Measurements from ENCODE around the gene MS4A5. TPM values are rescaled to one million over a fixed set of nuclear protein-coding genes. Genes with fewer than 3 reads are reported as not detected.

MS4A5 gene
- total RNA-seq: not detected in 2 replicates

DNA sequence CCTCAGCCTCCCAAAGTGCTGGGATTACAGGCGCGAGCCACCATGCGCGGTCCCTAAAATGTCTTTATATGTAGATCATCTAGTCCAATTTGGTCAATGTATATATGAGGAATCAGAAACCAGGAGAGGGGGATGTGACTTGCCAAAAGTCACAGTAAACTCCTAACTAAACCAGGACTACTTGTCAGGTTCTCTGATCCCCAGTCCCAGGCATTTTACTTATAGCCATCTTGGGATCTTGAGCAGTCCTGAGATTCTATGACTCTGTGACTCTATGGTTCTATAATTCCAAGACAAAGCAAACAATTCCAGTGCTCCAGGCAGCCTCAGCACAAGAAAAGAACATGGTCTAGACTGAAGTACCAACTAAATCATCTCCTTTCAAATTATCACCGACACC lies at the start of gene MS4A5:
Gene MS4A5, plus strand, starts transcription at position 301 of the 400 bp plus-strand sequence. CDS start 103 bp downstream, outside the sequence.

DNA sequence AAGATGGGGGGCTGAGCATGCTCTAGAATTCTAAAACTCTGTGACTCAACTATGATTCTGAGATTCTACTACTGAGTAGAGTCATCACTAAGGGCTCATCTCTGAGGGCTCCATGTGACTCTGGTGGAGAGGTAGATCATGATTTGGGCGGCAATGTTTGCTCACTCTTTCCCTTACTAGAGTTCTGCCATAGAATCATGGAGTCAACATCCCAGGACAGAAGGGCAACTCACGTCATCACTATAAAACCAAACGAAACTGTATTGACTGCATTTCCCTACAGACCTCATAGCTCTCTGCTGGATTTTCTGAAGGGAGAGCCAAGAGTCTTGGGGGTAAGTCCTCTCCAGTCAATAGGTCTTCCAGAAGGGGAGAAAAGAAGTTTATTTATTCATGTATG lies 33.0 kb upstream of the MS4A5 start, which contains the start of gene MS4A14:
Gene MS4A14, plus strand, starts transcription at position 78 of the 400 bp plus-strand sequence. Its CDS starts 120 bp downstream, at position 198.

GRCh38 chr11:60455531-60456042 lies 26.2 kb downstream of the MS4A5 start, which contains the start of gene MS4A1:
MS4A1 (plus strand) TSS chr11:60455847; CDS start chr11:60462375, 6,528 bp downstream.

GRCh38 chr11:60492488-60493009 lies 63.2 kb downstream of the MS4A5 start, which contains the start of gene MS4A12:
MS4A12 (plus strand) TSS chr11:60492778; CDS start chr11:60497319, 4,541 bp downstream.

Other genes with a start within 250 kb of the MS4A5 start
- 3.4 and 3.6 TPM in 2 replicates for gene MS4A6A, start 246.5 kb upstream of the MS4A5 start, total RNA-seq
- not detected in 2 replicates for gene MS4A4E, start 186.4 kb upstream of the MS4A5 start, total RNA-seq
- gene MS4A4A, start 148.9 kb upstream of the MS4A5 start, total RNA-seq: not detected in 2 replicates
- not detected in 2 replicates for gene MS4A6E, start 102.3 kb upstream of the MS4A5 start, total RNA-seq
- not detected in 2 replicates for gene MS4A7, start 51.0 kb upstream of the MS4A5 start, total RNA-seq
- gene MS4A14, start 33.1 kb upstream of the MS4A5 start, total RNA-seq: not detected in 2 replicates
- gene MS4A1, start 26.3 kb downstream of the MS4A5 start, total RNA-seq: not detected in 2 replicates
- not detected in 2 replicates for gene MS4A12, start 63.2 kb downstream of the MS4A5 start, total RNA-seq
- not detected in 2 replicates for gene MS4A13, start 85.8 kb downstream of the MS4A5 start, total RNA-seq

Data from vein endothelial cell (primary cell).